ENCODE results near the gene NBEAL1.

The NBEAL1 gene

DNA sequence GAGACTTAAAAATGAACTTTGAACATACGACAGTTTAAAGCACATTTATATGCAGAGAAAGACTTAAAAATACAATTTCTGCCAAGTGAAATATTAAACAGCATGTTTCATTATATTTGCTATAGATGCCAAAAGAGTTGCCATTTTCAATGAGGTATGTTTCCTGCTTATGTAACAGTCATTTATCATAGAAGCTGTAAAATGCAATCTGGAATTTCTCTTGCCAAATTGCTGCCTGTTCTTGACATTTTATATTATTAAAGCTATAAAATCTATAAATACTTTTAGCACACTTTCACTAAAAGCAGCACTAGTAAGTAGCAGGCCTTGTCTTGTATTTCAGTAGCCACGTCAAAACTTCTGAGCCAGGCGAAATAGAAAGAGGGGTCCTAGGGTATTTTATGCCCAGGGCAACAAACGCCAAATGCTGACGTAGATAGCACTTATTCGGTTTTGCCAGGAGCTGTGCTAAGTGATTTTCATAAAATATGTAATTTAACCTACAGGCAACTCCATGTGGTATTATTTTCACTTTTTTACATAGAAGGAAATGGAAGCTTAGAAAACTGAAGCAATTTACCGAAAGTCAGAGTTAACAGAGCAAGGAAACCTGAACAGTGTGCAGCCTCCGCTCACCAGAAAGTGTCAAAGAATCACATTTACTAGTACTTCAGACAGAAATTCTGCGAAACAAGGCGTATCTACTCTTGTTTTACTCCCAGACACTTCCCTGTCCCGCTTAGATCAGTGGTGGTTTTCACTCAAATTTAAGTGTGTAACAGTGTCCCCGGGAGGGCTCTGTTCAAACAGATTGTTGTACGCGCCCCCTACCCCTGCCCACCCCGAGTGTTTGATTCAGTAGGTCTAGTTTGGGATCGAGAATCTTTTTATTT, 222.9 kb downstream of the NBEAL1 start:
- H3K36me3 ChIP-seq (ENCODE audit: control insufficient read depth in 4 of 4, insufficient read depth in 4 of 4, low read length in 3 of 4) = peaks cover 0 to 3% (median 3%) of the 10 kb centered on the region in 4 experiments
- H3K9me3 ChIP-seq (ENCODE audit: control extremely low read depth in 1 of 5, control insufficient read depth in 4 of 5, insufficient read depth in 2 of 5, low read depth in 1 of 5, low read length in 4 of 5) = no peaks in the 10 kb centered on the region
- POLR2A ChIA-PET = no interaction called here
- 90% methylated on average over 2 of the region's 16 CpGs for WGBS (ENCODE audit: insufficient coverage)
- H3K4me1 ChIP-seq (ENCODE audit: control extremely low read depth in 1 of 4, control insufficient read depth in 4 of 4, insufficient read depth in 4 of 4, low read length in 3 of 4) = peaks cover 6 to 16% (median 11%) of the 10 kb centered on the region in 4 experiments
- peak overlapping the region in 1 of 2 experiments; percentile 93 for H3K27ac ChIP-seq (ENCODE audit: insufficient read depth in 1 of 2, low read depth in 1 of 2, low read length in 2 of 2, poor library complexity in 1 of 2, severe bottlenecking in 2 of 2)
- no peak for DNase-seq
- no peaks in the 10 kb centered on the region for H3K27me3 ChIP-seq (replicated peaks in 2 of 5; ENCODE audit: control insufficient read depth in 4 of 5, insufficient read depth in 5 of 5, low read length in 4 of 5)
- H3K4me3 ChIP-seq (ENCODE audit: control insufficient read depth in 1 of 7, extremely low read depth in 1 of 7, insufficient read depth in 4 of 7, low read depth in 2 of 7, low read length in 6 of 7) = peak overlapping the region in 3 of 7 experiments; percentile 80 to 96 (median 93)
- CTCF ChIA-PET = interaction anchor here (0.6 to 3.1 kb wide), 2 partner anchors 12 to 1055 kb away, joined by 3 to 19 read pairs; no protein-coding TSS in a partner anchor

GRCh38 chr2:203238292-203238703, 223.6 kb downstream of the NBEAL1 start:
- 8% methylated on average over 16 of the region's 22 CpGs for WGBS (ENCODE audit: insufficient coverage)

DNA sequence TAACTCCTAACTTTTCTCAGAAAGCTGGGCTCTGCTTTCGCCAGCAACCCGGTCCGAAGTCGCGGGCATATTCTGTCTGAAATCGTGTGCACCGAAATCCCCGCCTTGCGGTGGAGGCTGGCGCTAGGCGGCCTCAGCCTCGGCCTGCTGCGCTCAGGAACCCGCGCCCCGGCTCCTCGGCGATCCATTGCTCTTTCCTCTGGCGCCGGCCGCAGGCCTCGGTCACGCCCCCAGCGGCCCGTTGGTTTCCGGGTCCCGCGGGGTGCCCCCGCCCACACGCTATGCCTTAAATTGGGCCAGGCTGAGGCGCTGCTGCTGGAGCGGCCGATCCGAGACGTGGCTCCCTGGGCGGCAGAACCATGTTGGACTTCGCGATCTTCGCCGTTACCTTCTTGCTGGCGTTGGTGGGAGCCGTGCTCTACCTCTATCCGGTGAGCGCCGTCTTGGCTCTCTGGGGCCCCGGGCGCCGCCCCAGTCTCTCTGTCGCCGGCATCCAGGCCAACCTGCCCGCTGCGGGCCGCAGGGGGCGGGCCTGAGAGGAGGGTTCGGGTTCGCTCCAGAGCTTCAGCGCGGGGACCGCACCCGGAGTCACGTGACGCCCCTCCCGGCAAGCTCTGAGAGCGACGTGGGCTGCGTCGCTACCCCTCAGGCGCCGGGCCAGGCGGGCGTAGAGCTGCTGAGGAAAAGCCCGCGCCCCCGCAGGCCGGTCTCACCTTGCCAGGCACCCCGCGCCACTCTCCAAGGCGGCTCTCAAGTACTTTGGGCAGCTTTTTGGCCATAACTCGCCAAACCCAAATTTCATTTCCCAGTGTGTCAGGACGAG, 224.2 kb downstream of the NBEAL1 start, which contains the start of gene CYP20A1:
TSS of gene CYP20A1 (plus strand) at position 315 of the 823 bp plus-strand sequence. CDS start at position 360, 45 bp downstream.
- peaks cover 0 to 7% (median 4%) of the 10 kb centered on the region in 4 experiments for H3K36me3 ChIP-seq (ENCODE audit: control insufficient read depth in 4 of 4, insufficient read depth in 4 of 4, low read length in 3 of 4)
- peak; percentile 98 to 99 (median 99) for DNase-seq
- no peaks in the 10 kb centered on the region for H3K9me3 ChIP-seq (ENCODE audit: control extremely low read depth in 1 of 5, control insufficient read depth in 4 of 5, insufficient read depth in 2 of 5, low read depth in 1 of 5, low read length in 4 of 5)
- peak within 1 kb of the TSS; percentile 85 to 93 for H3K27ac ChIP-seq (ENCODE audit: insufficient read depth in 1 of 2, low read depth in 1 of 2, low read length in 2 of 2, poor library complexity in 1 of 2, severe bottlenecking in 2 of 2)
- CTCF ChIA-PET = interaction anchor here (1.0 to 3.1 kb wide), 3 partner anchors 13 to 16 kb away, joined by 3 to 19 read pairs (median 5); no protein-coding TSS in a partner anchor
- H3K27me3 ChIP-seq (replicated peaks in 2 of 5; ENCODE audit: control insufficient read depth in 4 of 5, insufficient read depth in 5 of 5, low read length in 4 of 5) = no peaks in the 10 kb centered on the region
- H3K4me1 ChIP-seq (ENCODE audit: control extremely low read depth in 1 of 4, control insufficient read depth in 4 of 4, insufficient read depth in 4 of 4, low read length in 3 of 4) = peaks cover 6 to 16% (median 11%) of the 10 kb centered on the region in 4 experiments
- POLR2A ChIA-PET = interaction anchor here (0.6 to 0.9 kb wide), 2 partner anchors 89 to 327 kb away, joined by 3 to 4 read pairs; partner anchors contain the start of genes ABI2, CARF and WDR12
- peak within 1 kb of the TSS; percentile 77 to 96 (median 93) for H3K4me3 ChIP-seq (ENCODE audit: control insufficient read depth in 1 of 7, extremely low read depth in 1 of 7, insufficient read depth in 4 of 7, low read depth in 2 of 7, low read length in 6 of 7)
- 0% methylated on average over 71 of the region's 80 CpGs for WGBS (ENCODE audit: insufficient coverage)

More at GRCh38 chr2:203238292-203238703, 223.6 kb downstream of the NBEAL1 start:
- POLR2A ChIA-PET = no interaction called here
- no peak for DNase-seq
- Histone ChIP-seq H3K27ac (ENCODE audit: insufficient read depth in 1 of 2, low read depth in 1 of 2, low read length in 2 of 2, poor library complexity in 1 of 2, severe bottlenecking in 2 of 2) (peak overlapping the region; percentile 85 to 93), H3K4me1 (ENCODE audit: control extremely low read depth in 1 of 4, control insufficient read depth in 4 of 4, insufficient read depth in 4 of 4, low read length in 3 of 4) (peaks cover 6 to 16% (median 11%) of the 10 kb centered on the region in 4 experiments), H3K27me3 (replicated peaks in 2 of 5; ENCODE audit: control insufficient read depth in 4 of 5, insufficient read depth in 5 of 5, low read length in 4 of 5) (no peaks in the 10 kb centered on the region), H3K36me3 (ENCODE audit: control insufficient read depth in 4 of 4, insufficient read depth in 4 of 4, low read length in 3 of 4) (peaks cover 0 to 6% (median 4%) of the 10 kb centered on the region in 4 experiments), H3K4me3 (ENCODE audit: control insufficient read depth in 1 of 7, extremely low read depth in 1 of 7, insufficient read depth in 4 of 7, low read depth in 2 of 7, low read length in 6 of 7) (peak overlapping the region; percentile 77 to 96 (median 93)), H3K9me3 (ENCODE audit: control extremely low read depth in 1 of 5, control insufficient read depth in 4 of 5, insufficient read depth in 2 of 5, low read depth in 1 of 5, low read length in 4 of 5) (no peaks in the 10 kb centered on the region)
- CTCF ChIA-PET = interaction anchor here (0.6 to 3.1 kb wide), 3 partner anchors 13 to 1055 kb away, joined by 3 to 19 read pairs (median 5); no protein-coding TSS in a partner anchor

DNA sequence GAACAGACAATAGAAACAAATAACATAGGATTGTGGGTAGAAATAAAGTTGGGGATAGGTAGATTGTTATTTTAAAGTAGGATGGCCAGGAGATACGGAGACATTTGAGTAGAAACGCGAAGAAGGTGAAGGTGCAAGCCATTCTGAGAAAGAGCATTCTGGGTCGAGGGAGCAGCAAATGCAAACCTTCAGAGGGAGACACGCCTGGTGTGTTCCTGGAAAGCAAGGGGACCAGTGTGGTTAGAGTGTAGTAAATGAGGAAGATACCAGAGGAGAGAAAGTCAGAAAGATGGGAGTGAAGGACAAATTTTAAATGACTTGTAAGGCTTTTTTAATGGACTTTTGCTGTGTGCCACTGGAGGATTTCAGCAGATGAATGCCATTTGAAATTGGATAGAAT, 225.8 kb downstream of the NBEAL1 start:
- Histone ChIP-seq H3K36me3 (ENCODE audit: control insufficient read depth in 4 of 4, insufficient read depth in 4 of 4, low read length in 3 of 4) (peaks cover 0 to 7% (median 5%) of the 10 kb centered on the region in 4 experiments), H3K4me1 (ENCODE audit: control extremely low read depth in 1 of 4, control insufficient read depth in 4 of 4, insufficient read depth in 4 of 4, low read length in 3 of 4) (peaks cover 6 to 16% (median 11%) of the 10 kb centered on the region in 4 experiments), H3K27me3 (replicated peaks in 2 of 5; ENCODE audit: control insufficient read depth in 4 of 5, insufficient read depth in 5 of 5, low read length in 4 of 5) (no peaks in the 10 kb centered on the region), H3K9me3 (ENCODE audit: control extremely low read depth in 1 of 5, control insufficient read depth in 4 of 5, insufficient read depth in 2 of 5, low read depth in 1 of 5, low read length in 4 of 5) (no peaks in the 10 kb centered on the region), H3K27ac (ENCODE audit: insufficient read depth in 1 of 2, low read depth in 1 of 2, low read length in 2 of 2, poor library complexity in 1 of 2, severe bottlenecking in 2 of 2) (no peak overlapping the region), H3K4me3 (ENCODE audit: control insufficient read depth in 1 of 7, extremely low read depth in 1 of 7, insufficient read depth in 4 of 7, low read depth in 2 of 7, low read length in 6 of 7) (peak overlapping the region in 3 of 7 experiments; percentile 80 to 95 (median 93))
- 76% methylated on average over 5 of the region's 5 CpGs for WGBS (ENCODE audit: insufficient coverage)
- ChIA-PET CTCF (interaction anchor here (0.7 to 3.1 kb wide), 4 partner anchors 12 to 19 kb away, joined by 3 to 19 read pairs (median 4); no protein-coding TSS in a partner anchor), POLR2A (no interaction called here)
- DNase-seq = peak in 1 of 3 donors; percentile 11

DNA sequence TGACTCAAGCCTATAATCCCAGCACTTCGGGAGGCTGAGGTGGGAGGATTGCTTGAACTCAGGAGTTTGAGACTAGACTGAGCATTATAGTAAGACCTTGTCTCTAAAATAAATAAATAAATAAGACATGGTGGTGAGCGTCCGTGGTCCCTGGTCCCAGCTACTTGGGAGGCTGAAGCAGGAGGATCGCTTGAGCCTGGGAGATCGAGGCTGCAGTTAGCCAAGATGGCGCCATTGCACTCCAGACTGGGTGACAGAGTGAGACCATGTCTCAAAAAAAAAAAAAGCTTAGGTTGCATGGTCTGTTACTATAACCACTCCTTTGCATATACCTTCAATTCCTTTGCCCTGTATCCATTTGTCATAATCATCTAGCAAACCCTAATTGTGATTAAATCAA, 227.8 kb downstream of the NBEAL1 start:
- Histone ChIP-seq H3K27ac (ENCODE audit: insufficient read depth in 1 of 2, low read depth in 1 of 2, low read length in 2 of 2, poor library complexity in 1 of 2, severe bottlenecking in 2 of 2) (no peak overlapping the region), H3K9me3 (ENCODE audit: control extremely low read depth in 1 of 5, control insufficient read depth in 4 of 5, insufficient read depth in 2 of 5, low read depth in 1 of 5, low read length in 4 of 5) (no peaks in the 10 kb centered on the region), H3K4me3 (ENCODE audit: control insufficient read depth in 1 of 7, extremely low read depth in 1 of 7, insufficient read depth in 4 of 7, low read depth in 2 of 7, low read length in 6 of 7) (no peak overlapping the region), H3K27me3 (replicated peaks in 2 of 5; ENCODE audit: control insufficient read depth in 4 of 5, insufficient read depth in 5 of 5, low read length in 4 of 5) (no peaks in the 10 kb centered on the region), H3K36me3 (ENCODE audit: control insufficient read depth in 4 of 4, insufficient read depth in 4 of 4, low read length in 3 of 4) (peaks cover 5 to 11% (median 9%) of the 10 kb centered on the region in 4 experiments), H3K4me1 (ENCODE audit: control extremely low read depth in 1 of 4, control insufficient read depth in 4 of 4, insufficient read depth in 4 of 4, low read length in 3 of 4) (peaks cover 6 to 16% (median 11%) of the 10 kb centered on the region in 4 experiments)
- ChIA-PET CTCF (interaction anchor here (0.7 to 1.2 kb wide), 2 partner anchors 9 to 17 kb away, joined by 3 read pairs; no protein-coding TSS in a partner anchor), POLR2A (no interaction called here)
- no peak for DNase-seq
- 100% methylated on average over 5 of the region's 6 CpGs for WGBS (ENCODE audit: insufficient coverage)

GRCh38 chr2:203246646-203247045, 232.0 kb downstream of the NBEAL1 start:
- H3K27me3 ChIP-seq (replicated peaks in 2 of 5; ENCODE audit: control insufficient read depth in 4 of 5, insufficient read depth in 5 of 5, low read length in 4 of 5) = no peaks in the 10 kb centered on the region
- no peaks in the 10 kb centered on the region for H3K4me1 ChIP-seq (ENCODE audit: control extremely low read depth in 1 of 4, control insufficient read depth in 4 of 4, insufficient read depth in 4 of 4, low read length in 3 of 4)
- H3K9me3 ChIP-seq (ENCODE audit: control extremely low read depth in 1 of 5, control insufficient read depth in 4 of 5, insufficient read depth in 2 of 5, low read depth in 1 of 5, low read length in 4 of 5) = no peaks in the 10 kb centered on the region
- ChIA-PET POLR2A (no interaction called here), CTCF (no interaction called here)
- DNase-seq = peak in 1 of 3 donors; percentile 14
- no peak overlapping the region for H3K4me3 ChIP-seq (ENCODE audit: control insufficient read depth in 1 of 7, extremely low read depth in 1 of 7, insufficient read depth in 4 of 7, low read depth in 2 of 7, low read length in 6 of 7)
- H3K36me3 ChIP-seq (ENCODE audit: control insufficient read depth in 4 of 4, insufficient read depth in 4 of 4, low read length in 3 of 4) = peaks cover 13 to 22% (median 18%) of the 10 kb centered on the region in 4 experiments
- 86% methylated on average over 1 of the region's 3 CpGs for WGBS (ENCODE audit: insufficient coverage)
- H3K27ac ChIP-seq (ENCODE audit: insufficient read depth in 1 of 2, low read depth in 1 of 2, low read length in 2 of 2, poor library complexity in 1 of 2, severe bottlenecking in 2 of 2) = no peak overlapping the region

Data from common myeloid progenitor, CD34-positive (primary cell).